GM19468 (cell line): ENCODE results near the gene SLC12A2.

Experiments used
- ATAC-seq: cut with Tn5 transposase; IDR thresholded peaks from one replicate; pipeline ENCODE4 v1.9.1; 2021; ENCODE audit warnings: mild to moderate bottlenecking, moderate library complexity, moderate number of reproducible peaks; ENCODE audit not compliant: unreplicated experiment; ENCODE audit errors: extremely low read depth

SLC12A2 gene

GRCh38 chr5:128156521-128156920 is 73.0 kb downstream of the SLC12A2 start:
- no peak for ATAC-seq

DNA sequence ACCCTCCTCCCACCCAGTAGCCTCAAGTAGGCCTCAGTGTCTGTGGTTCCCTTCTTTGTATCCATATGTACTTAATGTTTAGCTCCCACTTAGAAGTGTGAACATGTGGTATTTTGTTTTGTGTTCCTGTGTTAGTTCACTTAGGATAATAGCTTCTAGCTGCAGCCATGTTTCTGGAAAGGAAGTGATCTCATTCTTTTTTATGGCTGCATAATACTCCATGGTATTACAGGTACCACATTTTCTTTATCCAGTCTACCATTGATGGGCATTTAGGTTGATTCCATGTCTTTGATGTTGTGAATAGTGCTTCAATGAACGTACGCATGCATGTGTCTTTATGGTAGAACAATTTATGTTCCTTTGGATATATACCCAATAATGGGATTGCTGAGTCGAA is 74.8 kb downstream of the SLC12A2 start:
- ATAC-seq = no peak

GRCh38 chr5:128163991-128164390 is 80.4 kb downstream of the SLC12A2 start:
- ATAC-seq = no peak

DNA sequence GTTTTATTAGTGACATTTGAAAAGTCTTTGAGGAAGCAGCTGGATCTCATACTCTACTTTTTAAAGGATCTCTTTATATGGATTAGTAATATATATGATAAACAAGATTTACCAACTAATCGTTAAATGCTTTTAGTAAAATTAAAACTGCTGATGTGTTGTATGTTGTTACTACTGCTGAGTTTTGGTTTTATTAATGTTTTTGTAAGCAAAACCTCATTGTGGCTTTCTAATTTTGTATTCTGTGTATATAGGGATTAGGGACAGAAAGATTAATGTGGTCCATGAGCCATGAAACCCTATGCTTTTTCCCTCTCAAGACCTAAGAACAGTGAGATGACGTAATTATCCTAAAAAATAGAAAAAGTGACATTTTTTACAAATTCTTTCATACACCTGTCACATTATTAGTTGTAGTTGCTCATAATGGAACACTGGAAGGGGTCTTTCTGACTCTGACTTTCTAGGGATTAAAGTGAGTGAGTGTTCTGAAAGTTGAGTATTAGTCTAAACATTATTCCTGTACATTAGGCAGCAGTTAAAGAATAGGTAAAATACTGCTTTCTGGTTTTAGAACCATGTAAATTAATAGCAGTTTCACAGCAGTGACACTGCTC is 85.9 kb downstream of the SLC12A2 start:
- ATAC-seq = no peak

GRCh38 chr5:128172102-128172501 is 88.5 kb downstream of the SLC12A2 start:
- ATAC-seq = no peak

- ATAC-seq = no peak
These were observed 91.4 kb downstream of the SLC12A2 start for GRCh38 chr5:128174951-128175350.

- ATAC-seq = peak; percentile 37
These were observed 108.8 kb downstream of the SLC12A2 start for GRCh38 chr5:128192368-128192767.

DNA sequence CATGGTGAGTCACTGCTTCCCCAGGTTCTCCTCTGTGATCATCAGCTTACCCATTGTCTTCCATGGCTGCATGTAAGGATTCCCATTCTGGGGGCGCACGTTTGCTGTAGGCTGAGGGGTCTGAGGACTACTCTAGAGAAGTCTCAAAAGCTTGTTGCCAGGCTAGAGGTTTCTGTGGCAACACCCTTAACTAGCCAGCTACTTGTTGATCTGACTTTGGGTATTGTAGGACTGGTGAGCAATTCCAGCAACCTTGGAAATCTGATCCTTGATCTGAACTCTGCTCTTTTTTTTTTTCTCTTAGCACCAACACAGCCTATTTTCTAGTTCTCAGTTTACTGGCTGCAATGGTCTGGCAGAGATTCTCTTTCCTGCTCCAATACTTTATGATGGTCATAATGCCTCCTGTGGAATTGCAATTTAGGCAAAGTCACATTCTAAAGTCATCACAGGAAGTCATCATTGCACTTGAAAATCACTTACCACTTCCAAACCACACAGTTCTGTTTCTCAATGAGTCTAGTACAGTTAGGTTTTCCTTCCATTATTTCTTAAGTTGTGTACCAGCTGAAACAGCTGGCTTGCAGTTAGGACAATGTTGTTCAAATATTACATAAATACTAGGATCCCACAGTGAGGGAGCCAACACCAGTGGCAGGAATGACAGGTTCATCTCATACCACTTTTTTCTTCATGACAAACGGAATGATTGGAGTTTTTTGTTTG is 110.3 kb downstream of the SLC12A2 start:
- no peak for ATAC-seq

GRCh38 chr5:128195316-128195715 is 111.8 kb downstream of the SLC12A2 start:
- ATAC-seq = no peak

- no peak for ATAC-seq
These were observed 112.5 kb downstream of the SLC12A2 start for GRCh38 chr5:128196080-128196479.

DNA sequence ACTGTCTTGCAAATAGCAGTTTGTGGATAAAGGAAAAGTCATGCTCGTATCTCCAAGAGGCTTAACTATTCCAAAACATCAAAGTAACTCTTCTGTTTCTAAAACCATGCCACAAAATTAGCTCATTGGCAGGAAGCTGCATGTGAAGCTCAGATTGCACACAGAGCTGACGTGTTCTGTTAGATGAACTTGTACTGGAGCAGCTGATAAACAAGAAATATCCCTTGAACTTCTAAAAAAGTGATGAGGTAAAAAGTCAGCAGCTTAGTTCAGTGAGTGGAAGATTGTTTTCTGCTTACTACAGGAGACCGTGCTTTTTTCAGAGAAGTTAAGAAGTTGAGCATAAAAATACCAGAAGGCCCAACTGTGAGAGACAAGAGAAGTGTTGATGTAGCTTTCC is 113.2 kb downstream of the SLC12A2 start:
- ATAC-seq = no peak

GRCh38 chr5:128197896-128198522 is 114.4 kb downstream of the SLC12A2 start:
- no peak for ATAC-seq

DNA sequence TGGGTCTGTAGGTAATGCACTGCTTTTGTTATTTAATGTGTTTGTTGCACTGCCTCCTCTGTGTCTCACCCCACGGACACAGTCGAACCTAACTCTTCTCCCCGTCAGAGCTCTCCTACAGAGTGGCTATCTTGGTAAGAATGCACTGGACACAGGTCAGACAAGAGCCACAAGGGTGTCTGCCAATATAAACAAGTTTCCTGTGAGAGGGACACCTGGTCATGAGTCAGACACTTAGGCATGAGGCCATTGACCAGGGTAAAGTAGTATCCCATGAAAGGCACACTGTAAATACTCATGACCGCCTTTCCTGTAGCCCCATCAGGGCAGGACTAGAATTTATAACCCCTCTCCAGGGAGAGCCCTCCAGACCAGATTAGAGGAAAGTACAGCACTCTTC is 115.5 kb downstream of the SLC12A2 start:
- ATAC-seq = no peak

GRCh38 chr5:128199611-128200010 is 116.0 kb downstream of the SLC12A2 start:
- ATAC-seq = no peak

DNA sequence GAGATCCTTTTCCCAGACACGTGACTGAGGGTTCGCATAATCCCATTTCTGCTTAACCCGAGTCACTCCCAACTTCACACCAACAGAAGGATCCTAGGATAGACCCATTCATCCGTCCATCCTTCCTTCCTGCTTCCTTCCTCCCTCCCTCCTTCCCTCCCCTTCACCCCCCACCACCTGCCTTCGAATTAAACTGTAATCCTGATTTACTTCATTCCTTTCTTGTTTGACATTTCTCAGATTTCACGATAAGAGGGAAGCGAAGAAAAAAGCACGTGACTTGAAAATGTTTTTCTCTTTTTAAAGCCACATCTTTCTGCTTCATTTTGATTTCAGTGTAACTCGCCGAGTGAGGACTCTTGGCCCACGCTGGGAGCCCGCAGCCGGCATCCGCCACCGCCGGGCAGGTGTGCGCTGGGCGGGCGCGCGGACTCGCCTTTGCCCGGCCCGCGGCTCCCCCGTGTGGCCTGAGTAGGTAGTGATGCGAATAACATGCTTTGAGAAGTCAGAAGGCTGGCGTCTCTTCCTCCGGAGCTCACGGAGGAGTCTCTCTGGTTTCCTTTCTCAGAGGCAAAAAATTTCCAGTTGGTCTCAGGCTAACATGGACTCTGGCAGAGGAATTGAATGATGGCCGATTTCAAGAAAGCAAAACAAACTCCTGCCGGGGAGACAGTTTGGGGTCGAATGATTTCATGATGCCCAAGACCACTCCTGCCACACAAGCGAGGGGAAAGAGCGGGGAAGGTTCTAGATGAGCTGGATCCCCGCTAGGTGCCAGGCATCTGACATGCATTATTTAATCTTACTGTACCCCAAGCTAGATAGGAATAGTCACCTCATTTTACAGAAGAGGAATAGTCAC is 117.7 kb downstream of the SLC12A2 start:
- peak; percentile 95 for ATAC-seq

GRCh38 chr5:128202320-128202719 is 118.8 kb downstream of the SLC12A2 start:
- no peak for ATAC-seq

- ATAC-seq = no peak
These were observed 124.9 kb downstream of the SLC12A2 start for GRCh38 chr5:128208436-128208835.

DNA sequence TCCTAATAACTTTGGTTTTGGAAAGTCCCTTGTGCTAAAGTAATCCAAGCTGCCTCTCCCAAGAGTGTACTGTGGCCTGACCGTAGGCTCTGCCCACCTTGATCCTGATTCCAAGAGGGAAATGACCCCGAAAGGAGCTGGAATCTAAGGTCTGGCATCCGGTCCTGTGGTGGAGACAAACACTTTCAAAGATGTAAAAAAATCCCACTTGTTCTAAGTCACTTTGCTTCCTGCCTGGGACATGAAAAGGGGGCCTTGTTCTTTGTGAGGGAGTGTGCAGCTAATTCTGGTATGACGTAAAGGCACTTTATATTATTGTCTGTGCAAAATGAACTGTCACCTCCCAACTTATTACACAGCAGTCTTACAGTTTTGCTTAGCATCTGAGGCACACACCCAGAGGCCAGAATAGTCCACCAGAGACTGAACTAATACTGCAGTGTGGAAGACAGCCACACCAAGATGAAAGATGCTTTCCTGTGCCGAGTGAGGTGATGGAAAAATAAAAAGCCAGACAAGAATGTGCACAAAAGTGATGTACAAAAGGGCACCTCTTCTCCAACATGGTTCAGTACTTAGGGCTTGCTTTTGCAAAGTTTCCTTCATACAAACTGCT is 128.7 kb downstream of the SLC12A2 start:
- no peak for ATAC-seq

DNA sequence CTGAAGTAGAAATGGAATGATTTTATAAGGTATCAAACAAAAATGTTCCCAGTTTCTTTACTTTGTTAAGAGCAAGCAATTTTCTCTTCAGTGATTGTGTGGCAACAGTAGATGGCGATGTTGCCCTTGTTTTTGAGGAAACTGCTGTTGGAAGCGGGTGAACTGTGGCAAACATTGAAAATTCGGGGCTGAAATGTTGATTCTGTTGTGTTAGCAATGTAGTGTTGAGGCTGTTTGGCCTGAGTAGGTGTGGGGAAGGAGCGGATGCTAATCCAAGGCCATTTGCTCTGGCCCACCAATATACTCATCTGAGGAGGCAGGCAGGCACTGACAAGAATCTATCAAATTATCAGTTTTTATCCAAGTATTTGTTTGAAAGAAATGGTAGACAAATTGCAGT is 129.8 kb downstream of the SLC12A2 start:
- ATAC-seq = no peak

DNA sequence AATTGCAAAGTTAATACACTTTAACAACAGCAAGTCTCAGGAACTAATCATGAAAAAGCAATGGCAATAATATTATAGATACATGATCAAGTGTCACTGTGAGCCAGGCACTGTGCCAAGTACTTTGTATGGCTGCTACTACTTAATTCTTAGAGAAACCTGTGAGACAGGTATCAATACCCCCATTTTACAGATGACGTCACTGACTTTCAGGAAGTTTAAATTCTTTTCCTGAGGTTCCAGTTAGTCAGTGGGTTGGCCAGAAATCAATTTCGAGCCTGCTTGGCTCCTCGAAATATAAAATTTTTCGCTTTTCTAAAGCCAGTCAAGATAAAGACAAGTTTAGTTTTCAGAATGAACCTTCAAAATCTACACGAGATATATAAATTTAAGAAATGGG is 130.3 kb downstream of the SLC12A2 start:
- no peak for ATAC-seq
